LNCAP (cell line): Measurements from ENCODE around the gene TENM3.

Source experiments
- CTCF ChIP-seq: fragments of 450-650 bp; IDR thresholded peaks from 2 replicates; pipeline ENCODE4 v1.5.1; 2017; ENCODE audit warnings: mild to moderate bottlenecking

TENM3 gene

DNA sequence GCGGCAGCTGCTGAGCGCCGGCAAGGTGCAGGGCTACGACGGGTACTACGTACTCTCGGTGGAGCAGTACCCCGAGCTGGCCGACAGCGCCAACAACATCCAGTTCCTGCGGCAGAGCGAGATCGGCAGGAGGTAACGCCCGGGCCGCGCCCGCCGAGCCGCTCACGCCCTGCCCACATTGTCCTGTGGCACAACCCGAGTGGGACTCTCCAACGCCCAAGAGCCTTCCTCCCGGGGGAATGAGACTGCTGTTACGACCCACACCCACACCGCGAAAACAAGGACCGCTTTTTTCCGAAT lies 557.0 kb downstream of the TENM3 start:
- TF ChIP-seq CTCF = no peak

GRCh38 chr4:182801636-182802035 lies 558.4 kb downstream of the TENM3 start:
- no peak for TF ChIP-seq CTCF

GRCh38 chr4:182802621-182803020 lies 559.4 kb downstream of the TENM3 start:
- TF ChIP-seq CTCF = no peak

DNA sequence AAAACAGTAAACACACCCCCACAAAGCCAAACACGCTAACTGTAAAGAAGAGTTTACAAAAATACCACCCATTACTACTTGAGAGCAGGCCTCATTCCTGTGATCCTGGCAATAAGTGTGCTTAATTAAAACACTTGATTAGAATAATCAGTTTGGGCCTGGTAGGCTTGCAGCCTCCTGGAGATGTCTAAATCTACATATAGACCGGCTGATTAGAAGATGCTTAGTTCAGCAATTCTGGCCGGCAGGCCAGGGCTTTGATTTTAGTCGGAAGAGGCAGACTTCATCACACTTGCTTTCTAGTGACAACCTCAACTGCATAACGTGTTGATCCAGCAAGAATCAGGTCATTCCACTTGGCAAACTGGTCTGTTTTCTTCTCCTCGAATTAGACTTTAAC lies 560.0 kb downstream of the TENM3 start:
- no peak for TF ChIP-seq CTCF

DNA sequence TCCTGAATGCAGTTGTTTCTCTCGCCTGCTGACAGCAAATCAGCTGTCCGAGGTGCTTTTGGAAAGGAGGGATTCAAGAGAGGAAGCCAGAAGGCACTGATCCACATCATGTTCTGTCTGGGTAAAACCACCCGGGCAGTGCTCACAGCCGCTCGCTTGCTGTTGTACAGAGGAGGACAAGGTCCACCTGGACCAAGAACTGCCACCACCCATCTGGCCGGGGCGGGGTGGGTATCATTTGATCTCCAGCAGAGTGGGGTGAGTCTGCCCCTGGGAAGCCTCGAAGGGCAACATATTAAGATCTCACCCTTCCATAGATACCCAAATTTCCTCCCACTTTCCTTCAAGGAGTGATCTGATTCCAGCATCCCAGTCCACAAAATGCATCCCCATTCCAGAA lies 560.9 kb downstream of the TENM3 start:
- no peak for TF ChIP-seq CTCF

GRCh38 chr4:182805321-182805720 lies 562.1 kb downstream of the TENM3 start:
- no peak for TF ChIP-seq CTCF

DNA sequence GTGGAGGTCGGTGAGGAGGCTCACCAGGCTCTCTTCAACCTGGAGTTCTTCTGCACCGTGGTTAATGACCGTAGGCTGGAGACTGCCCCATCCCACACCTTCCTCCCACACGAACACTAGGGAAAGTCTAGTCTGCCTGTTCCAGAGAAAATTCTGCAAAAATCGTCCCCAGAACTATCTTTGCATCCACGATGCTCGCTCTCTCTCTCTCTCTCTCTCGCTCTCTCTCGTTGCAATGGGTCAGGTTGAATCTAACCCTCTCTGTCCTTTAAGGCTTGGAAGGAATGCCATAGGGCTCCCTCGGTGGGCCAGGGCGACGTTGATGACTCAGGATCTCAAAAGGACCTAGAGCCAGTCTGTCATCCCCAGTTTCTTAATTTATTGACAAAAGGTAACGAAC lies 562.5 kb downstream of the TENM3 start:
- no peak for TF ChIP-seq CTCF

- TF ChIP-seq CTCF = peak; percentile 79
These were observed 563.4 kb downstream of the TENM3 start for GRCh38 chr4:182806259-182807252.
